NCI-H2196 treated with DMSO at 0.1 percent for 48 hours (cell line): ENCODE data around the gene M1AP.

Experiments used
- DNase-seq: peaks from one replicate; lab custom pipeline; 2025; ENCODE audit not compliant: unreplicated experiment; lab: John Stamatoyannopoulos, UW

Gene M1AP

GRCh38 chr2:74599676-74600075 is 48.5 kb downstream of the M1AP start:
- no peak for DNase-seq

DNA sequence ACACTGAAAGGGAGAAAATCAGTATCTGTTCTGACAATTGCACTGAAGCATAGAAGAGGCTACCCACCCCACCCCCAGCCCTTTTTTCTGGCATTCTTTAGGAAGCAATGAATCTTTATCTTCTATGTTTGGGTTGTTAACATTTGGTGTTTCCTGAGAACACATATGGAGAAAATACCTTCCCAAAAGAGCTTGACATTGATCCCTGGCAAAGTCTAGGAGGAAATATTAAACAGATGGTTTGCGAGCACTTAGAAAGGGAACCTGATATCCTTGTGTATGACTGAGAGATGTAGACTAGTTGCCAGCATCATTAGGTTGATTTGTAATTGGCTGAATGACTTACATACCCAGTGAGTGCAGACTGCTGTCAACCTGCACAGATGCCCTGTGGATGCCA is 50.7 kb downstream of the M1AP start:
- no peak for DNase-seq

- DNase-seq, result no peak
These were observed 51.5 kb downstream of the M1AP start for GRCh38 chr2:74596584-74596983.

- no peak for DNase-seq
These were observed 54.0 kb downstream of the M1AP start for GRCh38 chr2:74593826-74594772.

DNA sequence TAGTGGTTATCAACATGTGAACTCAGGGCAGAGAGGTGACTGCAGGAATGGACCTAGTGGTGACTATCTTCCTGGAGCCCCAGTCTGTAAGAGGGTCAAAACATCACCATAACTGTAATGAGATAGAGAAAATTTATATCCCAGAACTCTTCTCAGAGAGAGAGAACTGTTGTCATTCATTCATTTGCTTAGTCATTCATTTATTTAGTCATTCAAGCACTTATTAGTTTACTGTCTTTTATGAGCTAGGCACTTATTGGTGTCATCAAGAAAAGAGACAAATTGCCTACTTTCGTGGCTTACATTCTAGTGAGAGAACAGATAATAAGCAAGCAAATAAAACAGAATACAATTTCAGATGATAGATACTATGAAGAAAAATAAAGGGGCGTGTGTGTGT is 59.5 kb downstream of the M1AP start:
- DNase-seq, result no peak

- DNase-seq, result peak; percentile 7
These were observed 60.4 kb downstream of the M1AP start for GRCh38 chr2:74587664-74588277.

GRCh38 chr2:74585406-74586185 is 62.5 kb downstream of the M1AP start:
- DNase-seq, result no peak

DNA sequence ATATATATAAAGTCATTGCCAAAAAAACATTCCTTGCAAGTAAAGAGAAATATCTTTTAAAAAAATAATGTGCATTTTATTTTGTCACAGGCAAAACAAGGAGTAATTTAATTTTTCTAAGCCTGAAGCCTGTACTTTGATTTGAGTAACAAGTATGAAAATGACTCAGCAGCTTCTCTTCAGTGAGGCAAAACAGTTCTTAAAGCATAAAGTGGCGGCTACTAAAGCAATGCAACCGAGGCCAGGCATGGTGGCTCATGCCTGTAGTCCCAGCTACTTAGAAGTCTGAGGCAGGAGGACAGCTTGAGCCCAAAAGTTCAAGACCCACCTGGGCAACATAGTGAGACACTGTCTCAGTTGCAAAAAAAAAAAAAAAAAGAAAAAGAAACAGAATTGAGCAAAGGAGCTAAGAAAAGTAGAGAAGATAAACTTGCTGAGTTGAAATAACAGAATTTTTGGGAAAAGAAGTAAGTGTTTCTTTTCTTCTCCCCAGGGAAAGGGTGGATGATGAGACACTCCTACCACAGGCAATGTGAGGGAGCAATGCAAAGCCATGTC is 64.0 kb downstream of the M1AP start:
- DNase-seq, result no peak

- DNase-seq, result no peak
These were observed 64.6 kb downstream of the M1AP start for GRCh38 chr2:74583504-74583903.

DNA sequence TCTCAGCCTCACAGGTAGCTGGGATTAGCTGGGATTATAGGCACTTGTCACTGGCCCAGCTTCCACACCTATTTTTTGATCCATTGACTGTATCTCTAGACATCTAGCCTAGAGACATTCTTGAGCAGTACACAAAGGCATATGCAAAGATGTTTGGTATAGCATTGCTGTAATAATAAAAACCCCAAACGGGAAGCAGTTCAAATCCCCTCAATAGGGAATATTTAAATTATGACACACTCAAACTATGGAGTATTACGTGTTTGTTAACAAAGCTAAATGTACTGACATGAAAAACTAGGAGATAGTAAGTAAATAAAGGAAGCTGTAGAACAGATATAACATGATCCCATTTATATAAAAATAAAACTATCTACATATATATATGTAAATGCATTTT is 65.9 kb downstream of the M1AP start:
- DNase-seq, result no peak

DNA sequence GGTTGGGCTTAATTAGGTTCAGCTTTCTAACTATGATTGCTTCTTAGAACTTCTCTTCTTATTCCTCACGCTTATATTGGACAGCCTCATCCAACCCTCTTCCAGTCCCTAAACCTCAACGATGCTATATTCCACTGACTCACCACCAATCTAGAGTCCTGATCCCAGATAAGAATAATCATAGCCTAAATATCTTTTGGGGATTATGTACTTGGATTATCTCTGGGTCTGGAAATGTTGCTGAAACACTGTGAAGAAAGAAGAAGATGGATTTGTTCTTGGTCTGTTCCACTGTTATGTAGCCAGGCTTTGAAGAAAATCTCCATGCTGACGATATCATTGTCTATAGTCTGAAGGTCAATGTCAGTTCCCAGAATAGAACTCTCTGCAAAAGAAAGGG is 66.7 kb downstream of the M1AP start:
- no peak for DNase-seq

- DNase-seq, result no peak
These were observed 69.7 kb downstream of the M1AP start for GRCh38 chr2:74578408-74578807.

- DNase-seq, result no peak
These were observed 70.7 kb downstream of the M1AP start for GRCh38 chr2:74577448-74577847.

- no peak for DNase-seq
These were observed 71.3 kb downstream of the M1AP start for GRCh38 chr2:74576863-74577229.

GRCh38 chr2:74576211-74576862 is 71.8 kb downstream of the M1AP start:
- no peak for DNase-seq

GRCh38 chr2:74575320-74575719 is 72.8 kb downstream of the M1AP start:
- DNase-seq, result no peak

GRCh38 chr2:74573747-74574562 is 74.2 kb downstream of the M1AP start:
- no peak for DNase-seq

DNA sequence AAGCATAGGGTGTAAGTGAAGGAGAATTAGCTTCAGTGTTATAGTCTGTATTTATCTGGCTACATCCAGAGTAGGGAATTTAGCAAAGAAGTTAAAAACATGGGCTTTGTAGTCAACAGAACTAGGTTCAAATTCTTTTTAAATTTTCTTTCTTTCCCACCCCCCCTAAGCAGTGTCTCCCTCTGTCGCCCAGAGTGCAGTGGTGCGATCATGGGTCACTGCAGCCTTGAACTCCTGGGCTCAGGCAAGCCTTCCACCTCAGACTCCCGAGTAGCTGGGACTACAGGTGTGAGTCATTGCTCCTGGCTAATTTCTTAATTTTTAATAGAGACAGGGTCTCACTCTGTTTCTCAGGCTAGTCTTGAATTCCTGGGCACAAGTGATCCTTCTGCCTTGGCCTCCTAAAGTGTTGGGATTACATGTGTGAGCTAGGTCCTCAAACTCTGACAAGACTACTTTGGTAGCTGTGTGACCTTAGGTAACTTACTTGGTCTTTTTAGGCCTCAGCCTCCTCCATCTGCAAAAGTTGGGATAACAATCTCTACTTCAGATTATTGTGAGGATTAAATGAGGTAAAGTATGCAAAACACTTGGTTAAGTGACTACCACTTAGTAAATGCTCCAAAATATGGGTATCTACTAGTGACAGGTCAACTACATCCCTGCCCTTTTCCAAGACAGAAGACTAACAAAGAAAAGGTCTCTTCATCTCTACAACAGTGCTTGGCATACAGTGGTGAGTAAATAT is 75.8 kb downstream of the M1AP start:
- no peak for DNase-seq

GRCh38 chr2:74571058-74571457 is 77.1 kb downstream of the M1AP start:
- DNase-seq, result no peak
